Measurements from ENCODE around the gene PTPRD.

DNA sequence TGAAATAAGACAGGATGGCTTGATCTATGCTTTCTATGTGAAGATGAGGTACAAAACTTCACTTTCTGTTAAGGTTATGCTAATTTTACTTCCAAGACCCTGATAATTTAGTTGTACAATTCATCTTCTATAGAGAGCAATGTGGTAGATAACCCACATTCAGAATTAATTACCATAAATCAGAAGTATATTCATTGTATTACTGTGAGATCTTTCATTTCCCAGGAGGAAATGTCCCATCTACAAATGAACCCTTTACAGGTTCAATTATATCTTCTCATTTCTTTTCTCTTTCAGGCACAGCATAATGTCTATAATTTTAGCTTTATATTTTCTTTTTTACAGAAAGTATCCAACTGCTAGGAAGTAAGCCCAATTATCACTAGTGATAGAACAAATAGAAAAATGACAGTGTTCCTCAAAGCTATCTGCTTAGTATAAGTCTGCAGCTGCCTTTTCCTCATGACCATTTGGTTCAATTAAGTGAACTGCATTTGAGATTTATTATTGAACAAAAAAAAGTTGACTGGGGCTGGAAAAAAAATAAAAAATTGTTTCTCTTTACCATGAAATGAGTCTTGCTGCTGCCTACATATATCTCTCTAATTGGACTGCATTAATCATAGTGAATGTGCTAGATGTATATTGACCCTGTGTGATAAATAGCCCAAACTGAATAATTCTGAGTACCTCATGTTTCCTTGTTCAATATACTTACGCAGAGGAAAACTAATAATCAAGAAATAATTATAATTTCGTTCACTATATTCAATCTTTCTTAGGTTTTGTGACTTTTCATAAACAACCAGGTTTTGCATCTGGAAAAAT, 1329.4 kb downstream of the PTPRD start:
- TF ChIP-seq, protein P1, sequence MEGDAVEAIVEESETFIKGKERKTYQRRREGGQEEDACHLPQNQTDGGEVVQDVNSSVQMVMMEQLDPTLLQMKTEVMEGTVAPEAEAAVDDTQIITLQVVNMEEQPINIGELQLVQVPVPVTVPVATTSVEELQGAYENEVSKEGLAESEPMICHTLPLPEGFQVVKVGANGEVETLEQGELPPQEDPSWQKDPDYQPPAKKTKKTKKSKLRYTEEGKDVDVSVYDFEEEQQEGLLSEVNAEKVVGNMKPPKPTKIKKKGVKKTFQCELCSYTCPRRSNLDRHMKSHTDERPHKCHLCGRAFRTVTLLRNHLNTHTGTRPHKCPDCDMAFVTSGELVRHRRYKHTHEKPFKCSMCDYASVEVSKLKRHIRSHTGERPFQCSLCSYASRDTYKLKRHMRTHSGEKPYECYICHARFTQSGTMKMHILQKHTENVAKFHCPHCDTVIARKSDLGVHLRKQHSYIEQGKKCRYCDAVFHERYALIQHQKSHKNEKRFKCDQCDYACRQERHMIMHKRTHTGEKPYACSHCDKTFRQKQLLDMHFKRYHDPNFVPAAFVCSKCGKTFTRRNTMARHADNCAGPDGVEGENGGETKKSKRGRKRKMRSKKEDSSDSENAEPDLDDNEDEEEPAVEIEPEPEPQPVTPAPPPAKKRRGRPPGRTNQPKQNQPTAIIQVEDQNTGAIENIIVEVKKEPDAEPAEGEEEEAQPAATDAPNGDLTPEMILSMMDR (IDR thresholded peaks at IDR 0.05; ENCODE audit: insufficient read depth, low read length, poor library complexity, severe bottlenecking) = no peak
- no peak for TF ChIP-seq EZH2phosphoT487 (conservative IDR thresholded peaks at IDR 0.05; ENCODE audit: low read length)
